Measurements from ENCODE around the gene SAFB2.

SAFB2 gene

GRCh38 chr19:5605362-5605761, 17.2 kb downstream of the SAFB2 start:
- no peak for DNase-seq

- no peak for DNase-seq
Measured at GRCh38 chr19:5603626-5604025, 18.9 kb downstream of the SAFB2 start.

GRCh38 chr19:5600797-5601196, 21.8 kb downstream of the SAFB2 start:
- no peak for DNase-seq

GRCh38 chr19:5595745-5596144, 26.8 kb downstream of the SAFB2 start:
- no peak for DNase-seq

GRCh38 chr19:5595129-5595528, 27.4 kb downstream of the SAFB2 start:
- DNase-seq = no peak

GRCh38 chr19:5594521-5594950, 28.0 kb downstream of the SAFB2 start:
- no peak for DNase-seq

GRCh38 chr19:5593343-5594255, 29.0 kb downstream of the SAFB2 start:
- no peak for DNase-seq

GRCh38 chr19:5592531-5593342, 29.8 kb downstream of the SAFB2 start:
- DNase-seq = no peak

- DNase-seq = no peak
Measured at GRCh38 chr19:5591476-5591875, 31.1 kb downstream of the SAFB2 start.

GRCh38 chr19:5590865-5591154, 31.8 kb downstream of the SAFB2 start:
- no peak for DNase-seq

GRCh38 chr19:5590151-5590864, 32.3 kb downstream of the SAFB2 start:
- DNase-seq = no peak

- DNase-seq = no peak
Measured at GRCh38 chr19:5588906-5589676, 33.5 kb downstream of the SAFB2 start.

- DNase-seq = no peak
Measured at GRCh38 chr19:5588441-5588840, 34.1 kb downstream of the SAFB2 start.

GRCh38 chr19:5587661-5588060, 34.9 kb downstream of the SAFB2 start:
- DNase-seq = no peak

- DNase-seq = no peak
Measured at GRCh38 chr19:5587071-5587455, 35.5 kb downstream of the SAFB2 start.

- no peak for DNase-seq
Measured at GRCh38 chr19:5586300-5587070, 36.1 kb downstream of the SAFB2 start.

- DNase-seq = no peak
Measured at GRCh38 chr19:5585461-5586299, 36.9 kb downstream of the SAFB2 start.

- no peak for DNase-seq
Measured at GRCh38 chr19:5580161-5580571, 42.4 kb downstream of the SAFB2 start.

- no peak for DNase-seq
Measured at GRCh38 chr19:5579697-5580096, 42.9 kb downstream of the SAFB2 start.

GRCh38 chr19:5579286-5579685, 43.3 kb downstream of the SAFB2 start:
- no peak for DNase-seq

Measured in GDM1 (cell line).